Measurements from ENCODE around the gene KCNJ14. TPM values are rescaled to one million over a fixed set of nuclear protein-coding genes. Genes with fewer than 3 reads are reported as not detected.
A peak's percentile ranks its signal among the peaks of the same experiment; 100 is the strongest.

Gene KCNJ14
- total RNA-seq, 1 donor, result 1.7 TPM

DNA sequence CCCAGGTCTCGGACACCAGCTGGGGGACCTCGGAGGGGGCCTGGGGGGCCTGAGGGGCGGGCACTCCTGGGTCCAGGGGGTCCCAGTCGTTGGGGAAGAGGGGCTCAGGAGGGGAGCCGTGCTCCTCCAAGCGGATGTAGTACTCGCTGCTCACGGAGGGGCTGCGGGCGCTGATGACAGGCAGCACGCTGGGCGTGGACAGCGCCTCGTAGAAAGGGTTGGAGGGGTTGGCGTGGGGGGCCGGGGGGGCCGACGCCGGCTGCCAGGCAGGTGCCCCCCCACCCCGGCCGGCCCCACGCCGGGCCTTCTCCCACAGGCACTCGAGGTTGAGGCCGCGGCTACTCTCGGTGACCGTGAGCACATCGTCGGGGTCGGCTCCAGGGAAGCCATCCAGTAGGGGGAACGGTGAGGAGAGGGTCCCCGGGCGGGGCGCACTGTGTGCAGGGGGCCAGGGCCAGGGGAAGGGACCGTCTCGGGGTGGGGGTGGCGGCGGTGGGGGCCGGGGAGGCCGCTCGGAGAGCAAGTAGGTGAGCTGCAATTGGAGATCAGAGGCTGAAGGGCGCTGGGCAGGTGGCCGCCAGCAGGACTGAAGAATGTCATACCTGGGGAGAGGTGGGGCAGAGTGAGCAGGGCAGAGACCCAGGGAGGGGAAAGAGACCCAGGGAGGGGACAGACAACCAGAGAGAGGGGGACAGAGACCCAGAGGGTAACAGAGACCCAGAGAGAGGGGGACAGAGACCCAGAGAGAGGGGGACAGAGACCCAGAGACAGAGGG lies 44.1 kb downstream of the KCNJ14 start:
- no peaks in the 10 kb centered on the region for H3K27me3 ChIP-seq (ENCODE audit: insufficient read depth, low read length)
- H3K4me3 ChIP-seq (ENCODE audit: low read length), result no peak overlapping the region
- H3K4me1 ChIP-seq (ENCODE audit: insufficient read depth, low read length), result peaks cover 19% of the 10 kb centered on the region

DNA sequence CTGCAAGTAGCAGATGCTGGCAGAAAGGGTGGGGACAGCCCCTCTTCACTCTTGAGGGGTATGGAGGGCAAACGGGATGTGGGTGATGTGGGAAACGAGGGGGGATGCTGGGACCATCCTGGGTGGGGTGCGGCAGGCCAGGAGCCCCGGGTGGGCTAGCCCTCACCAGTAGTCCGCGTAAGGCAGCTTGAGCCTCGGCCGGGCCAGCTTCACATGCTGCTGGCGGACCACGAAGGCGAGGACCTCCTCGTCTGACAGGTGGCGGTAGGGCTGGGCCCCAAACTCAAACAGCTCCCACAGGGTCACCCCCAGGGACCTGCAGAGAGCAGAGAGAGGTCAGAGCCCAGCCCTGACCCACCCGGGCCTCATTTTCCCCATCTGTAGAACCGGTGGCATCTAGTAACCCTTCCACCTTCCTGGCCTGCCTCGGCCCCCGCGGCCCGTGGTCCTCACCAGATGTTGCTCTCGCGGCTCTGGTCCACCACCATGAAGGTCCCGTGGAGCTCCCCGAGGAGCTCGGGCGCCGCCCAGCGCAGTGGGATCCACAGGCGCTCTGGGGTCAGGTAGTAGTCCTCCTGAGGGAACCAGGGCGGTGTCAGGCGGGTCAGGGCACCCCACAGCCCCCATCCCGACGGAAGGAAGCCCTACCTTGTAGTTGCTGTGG lies 45.6 kb downstream of the KCNJ14 start:
- H3K4me1 ChIP-seq (ENCODE audit: insufficient read depth, low read length), result peaks cover 10% of the 10 kb centered on the region
- H3K9me3 ChIP-seq (ENCODE audit: low read depth, low read length), result no peaks in the 10 kb centered on the region
- H3K27me3 ChIP-seq (ENCODE audit: insufficient read depth, low read length), result no peaks in the 10 kb centered on the region
- no peak overlapping the region for H3K4me3 ChIP-seq (ENCODE audit: low read length)

More for the DNA sequence above, 44.1 kb downstream of the KCNJ14 start:
- no peaks in the 10 kb centered on the region for H3K9me3 ChIP-seq (ENCODE audit: low read depth, low read length)

DNA sequence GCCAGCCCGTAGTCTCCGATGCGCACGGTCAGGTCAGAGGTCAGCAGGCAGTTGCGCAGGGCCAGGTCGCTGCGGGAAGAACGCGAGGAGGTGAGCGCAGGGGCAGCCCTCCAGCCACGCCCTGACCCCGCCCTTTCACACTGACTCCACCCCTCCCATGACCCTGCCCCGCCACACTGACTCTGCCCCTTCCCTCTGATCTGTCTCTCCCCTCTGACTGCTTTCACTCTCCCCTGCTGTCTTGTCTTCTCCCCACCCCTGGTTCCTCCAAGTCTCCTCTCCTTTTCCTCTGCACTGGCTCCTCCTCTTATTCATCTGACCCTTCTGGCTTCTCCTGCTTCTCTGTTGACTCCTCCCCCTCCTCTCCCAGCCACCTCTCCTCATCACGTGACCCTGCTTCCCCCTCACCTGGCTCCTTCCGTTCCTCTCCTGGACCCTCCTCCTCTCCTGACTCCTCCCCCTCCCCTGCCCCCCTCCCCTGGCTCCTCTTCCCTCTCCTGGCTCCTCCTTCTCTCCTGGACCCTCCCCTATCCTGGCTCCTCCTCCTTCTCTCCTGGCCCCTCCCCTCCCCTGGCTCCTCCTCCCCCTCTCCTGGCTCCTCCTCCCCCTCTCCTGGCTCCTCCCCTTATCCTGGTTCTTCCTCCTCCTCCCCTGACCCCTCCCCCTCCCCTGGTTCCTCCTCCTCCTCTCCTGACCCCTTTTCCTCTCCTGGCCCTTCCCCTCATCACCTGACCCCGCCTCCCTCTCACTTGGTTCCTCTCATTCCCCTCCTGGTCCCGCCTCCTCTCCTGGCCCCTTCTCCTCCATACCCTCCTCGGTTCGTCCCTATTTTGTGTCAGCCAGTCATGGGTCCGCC lies 46.3 kb downstream of the KCNJ14 start:
- no peak overlapping the region for H3K4me3 ChIP-seq (ENCODE audit: low read length)
- H3K9me3 ChIP-seq (ENCODE audit: low read depth, low read length), result no peaks in the 10 kb centered on the region
- H3K4me1 ChIP-seq (ENCODE audit: insufficient read depth, low read length), result peaks cover 10% of the 10 kb centered on the region
- no peaks in the 10 kb centered on the region for H3K27me3 ChIP-seq (ENCODE audit: insufficient read depth, low read length)

- Histone ChIP-seq H3K9me3 (ENCODE audit: low read depth, low read length) (no peaks in the 10 kb centered on the region), H3K27me3 (ENCODE audit: insufficient read depth, low read length) (no peaks in the 10 kb centered on the region), H3K4me3 (ENCODE audit: low read length) (no peak overlapping the region), H3K4me1 (ENCODE audit: insufficient read depth, low read length) (peaks cover 10% of the 10 kb centered on the region)
Observed at GRCh38 chr19:48502350-48503018, 47.1 kb downstream of the KCNJ14 start.

- H3K27me3 ChIP-seq (ENCODE audit: insufficient read depth, low read length), result peaks cover 3% of the 10 kb centered on the region
- no peaks in the 10 kb centered on the region for H3K9me3 ChIP-seq (ENCODE audit: low read depth, low read length)
- H3K4me3 ChIP-seq (ENCODE audit: low read length), result no peak overlapping the region
- H3K4me1 ChIP-seq (ENCODE audit: insufficient read depth, low read length), result peaks cover 9% of the 10 kb centered on the region
Observed at GRCh38 chr19:48506138-48506733, 50.9 kb downstream of the KCNJ14 start.

GRCh38 chr19:48507911-48508439 lies 52.6 kb downstream of the KCNJ14 start:
- Histone ChIP-seq H3K4me1 (ENCODE audit: insufficient read depth, low read length) (peaks cover 13% of the 10 kb centered on the region), H3K9me3 (ENCODE audit: low read depth, low read length) (no peaks in the 10 kb centered on the region), H3K4me3 (ENCODE audit: low read length) (no peak overlapping the region), H3K27me3 (ENCODE audit: insufficient read depth, low read length) (peaks cover 14% of the 10 kb centered on the region)

DNA sequence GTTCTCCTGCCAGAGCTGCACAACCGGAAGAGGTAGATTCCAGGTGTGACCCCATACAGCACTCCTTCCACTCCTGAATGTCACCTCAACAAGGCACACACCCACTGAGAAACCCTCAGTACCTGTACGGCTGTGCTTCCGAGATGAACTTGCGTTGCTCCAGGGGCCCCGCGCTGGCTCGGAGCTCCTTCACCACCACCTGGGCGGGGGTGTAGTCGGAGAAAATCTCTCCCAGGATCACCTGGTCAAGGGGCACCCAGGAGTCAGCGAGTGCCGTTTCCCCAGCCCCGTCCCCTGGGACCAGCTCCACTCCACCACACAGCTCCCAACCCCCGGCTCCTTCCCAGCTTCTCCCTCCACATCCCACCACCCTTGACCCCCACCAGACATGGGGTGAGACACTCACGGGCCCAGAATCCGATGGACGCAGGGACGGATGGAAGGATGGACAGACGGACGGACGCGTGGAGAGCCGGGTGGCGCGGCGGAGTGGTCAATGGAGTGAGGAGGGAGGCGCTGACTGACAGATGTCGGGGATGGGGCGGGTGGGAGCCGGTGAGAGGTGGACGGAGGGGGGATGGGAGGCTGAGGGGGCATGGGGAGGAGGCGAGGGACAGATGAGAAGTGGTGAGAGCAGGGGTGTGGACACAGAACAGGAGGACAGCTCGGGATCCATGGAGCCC lies 53.5 kb downstream of the KCNJ14 start:
- peaks cover 18% of the 10 kb centered on the region for H3K27me3 ChIP-seq (ENCODE audit: insufficient read depth, low read length)
- no peaks in the 10 kb centered on the region for H3K9me3 ChIP-seq (ENCODE audit: low read depth, low read length)
- peaks cover 19% of the 10 kb centered on the region for H3K4me1 ChIP-seq (ENCODE audit: insufficient read depth, low read length)
- no peak overlapping the region for H3K4me3 ChIP-seq (ENCODE audit: low read length)

- Histone ChIP-seq H3K27me3 (ENCODE audit: insufficient read depth, low read length) (peaks cover 18% of the 10 kb centered on the region), H3K9me3 (ENCODE audit: low read depth, low read length) (no peaks in the 10 kb centered on the region), H3K4me3 (ENCODE audit: low read length) (no peak overlapping the region), H3K4me1 (ENCODE audit: insufficient read depth, low read length) (peaks cover 19% of the 10 kb centered on the region)
Observed at GRCh38 chr19:48509467-48510194, 54.3 kb downstream of the KCNJ14 start.

DNA sequence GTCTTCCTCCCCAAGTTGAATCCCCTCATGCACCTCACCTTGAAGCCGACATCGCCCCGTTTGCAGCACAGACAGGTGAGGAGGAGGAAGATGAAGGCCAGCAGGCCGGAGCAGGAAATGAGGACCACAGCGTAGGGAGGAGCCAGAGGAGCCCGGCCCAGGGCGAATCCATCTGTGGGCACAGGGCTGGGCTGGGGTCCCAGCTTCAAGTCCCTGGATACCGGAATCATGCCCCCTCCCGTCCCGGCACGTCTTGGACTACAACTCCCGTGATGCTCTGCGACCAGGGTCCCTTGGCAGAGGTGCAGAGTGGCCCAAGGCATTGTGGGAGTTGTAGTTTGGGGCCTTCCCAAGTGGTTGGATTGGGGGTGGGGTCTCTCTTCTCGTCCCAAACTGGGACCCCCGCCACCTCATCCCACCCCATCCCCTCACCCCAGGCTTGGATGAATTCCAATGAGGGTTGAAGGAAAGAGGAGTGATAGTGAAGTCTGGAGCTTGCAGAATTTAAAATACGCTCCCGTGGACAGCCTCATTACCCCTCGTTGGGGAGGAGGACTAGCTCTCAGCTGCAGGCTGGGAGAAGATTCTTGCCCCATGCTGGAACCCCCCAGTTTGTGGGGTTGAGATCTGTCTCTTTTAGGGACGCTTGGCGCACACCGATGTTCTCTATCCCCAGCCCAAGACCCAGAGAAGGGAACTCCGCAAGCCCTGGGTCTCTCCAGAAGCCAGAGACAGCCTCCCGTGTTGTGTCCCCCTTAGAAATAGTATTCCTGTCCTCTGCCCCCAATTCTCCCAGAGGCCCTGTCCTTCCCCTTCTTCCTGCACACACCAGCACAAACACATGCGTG lies 55.3 kb downstream of the KCNJ14 start:
- Histone ChIP-seq H3K4me3 (ENCODE audit: low read length) (peak overlapping the region; percentile 19), H3K27me3 (ENCODE audit: insufficient read depth, low read length) (peaks cover 18% of the 10 kb centered on the region), H3K4me1 (ENCODE audit: insufficient read depth, low read length) (peaks cover 19% of the 10 kb centered on the region), H3K9me3 (ENCODE audit: low read depth, low read length) (no peaks in the 10 kb centered on the region)

DNA sequence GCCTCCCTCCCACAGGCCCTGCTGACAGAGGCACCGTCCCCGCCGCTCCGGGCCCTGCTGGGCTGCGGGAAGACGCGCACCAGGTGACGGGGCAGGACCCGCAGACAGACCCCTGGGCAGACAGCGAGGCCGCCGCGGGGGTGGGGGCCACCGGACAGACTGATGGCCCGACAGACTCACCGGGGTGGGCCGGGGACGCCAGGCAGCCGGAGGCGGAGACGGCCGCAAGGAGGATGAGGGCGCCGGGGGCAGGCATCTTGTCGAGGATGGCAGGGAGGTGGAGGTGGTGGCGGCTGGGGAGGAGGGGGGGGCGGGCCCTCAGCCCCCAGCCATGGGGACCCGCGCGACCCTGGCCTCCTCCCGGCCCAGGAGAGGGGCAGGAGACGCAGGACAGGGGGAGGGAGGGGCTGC lies 56.0 kb downstream of the KCNJ14 start:
- Histone ChIP-seq H3K27me3 (ENCODE audit: insufficient read depth, low read length) (peaks cover 18% of the 10 kb centered on the region), H3K9me3 (ENCODE audit: low read depth, low read length) (no peaks in the 10 kb centered on the region), H3K4me1 (ENCODE audit: insufficient read depth, low read length) (peaks cover 19% of the 10 kb centered on the region), H3K4me3 (ENCODE audit: low read length) (no peak overlapping the region)

- peaks cover 19% of the 10 kb centered on the region for H3K4me1 ChIP-seq (ENCODE audit: insufficient read depth, low read length)
- peaks cover 18% of the 10 kb centered on the region for H3K27me3 ChIP-seq (ENCODE audit: insufficient read depth, low read length)
- no peaks in the 10 kb centered on the region for H3K9me3 ChIP-seq (ENCODE audit: low read depth, low read length)
- peak within 1 kb of the TSS; percentile 19 for H3K4me3 ChIP-seq (ENCODE audit: low read length)
Observed at GRCh38 chr19:48511800-48512503, 56.6 kb downstream of the KCNJ14 start, which contains the start of gene LMTK3. Gene LMTK3, minus strand, starts transcription at chr19:48511835. Its CDS starts 259 bp downstream, at chr19:48511576.
